NCI-H446 (cell line): ENCODE data around the gene TM9SF2.
A peak's percentile ranks its signal among the peaks of the same experiment; 100 is the strongest.
"Not testable (repeated sequence)": the region's sequence is repeated elsewhere in the genome, so short reads cannot be mapped to it uniquely, and the experiment has no call there.

Source experiments
- DNase-seq, 2 experiments: peaks; one replicate each; lab custom pipeline; 2025; lab: John Stamatoyannopoulos, UW

Gene TM9SF2

DNA sequence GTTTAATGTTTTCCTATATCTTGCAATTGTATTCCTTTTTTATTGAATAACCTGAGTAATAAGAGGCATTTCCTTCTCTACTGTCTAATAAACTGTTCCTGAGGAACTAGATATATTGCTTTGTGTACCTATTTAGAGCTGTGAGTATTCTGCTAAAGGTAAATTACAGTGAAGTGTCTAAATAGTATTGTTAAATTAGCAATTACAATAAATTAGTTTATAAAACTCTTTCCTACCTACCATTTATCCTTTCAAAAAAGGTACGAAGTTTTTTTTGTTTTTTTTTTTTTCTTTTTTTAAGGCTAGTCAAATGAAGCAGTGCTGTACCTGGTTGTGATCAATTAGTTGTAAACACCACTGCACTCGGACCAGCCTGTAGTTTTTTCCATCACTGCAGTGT is 34.8 kb downstream of the TM9SF2 start:
- DNase-seq: no peak

DNA sequence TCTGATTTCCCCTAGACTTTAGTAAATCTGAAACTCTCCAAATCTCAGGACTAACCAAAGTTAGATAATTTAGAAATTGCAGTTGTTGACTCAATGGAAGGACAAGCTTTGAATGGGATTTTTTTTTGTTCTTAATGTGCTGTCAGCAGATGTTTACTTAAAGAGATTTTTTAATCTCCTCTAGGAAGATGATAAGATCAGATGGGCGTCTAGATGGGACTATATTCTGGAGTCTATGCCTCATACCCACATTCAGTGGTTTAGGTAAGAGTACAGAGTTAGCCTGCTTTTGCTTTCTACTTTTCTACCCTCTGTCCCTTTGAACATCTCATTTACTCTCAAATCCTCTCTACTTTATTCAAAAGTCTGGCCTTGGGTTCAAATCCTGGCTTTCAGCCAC is 39.3 kb downstream of the TM9SF2 start:
- no peak for DNase-seq

DNA sequence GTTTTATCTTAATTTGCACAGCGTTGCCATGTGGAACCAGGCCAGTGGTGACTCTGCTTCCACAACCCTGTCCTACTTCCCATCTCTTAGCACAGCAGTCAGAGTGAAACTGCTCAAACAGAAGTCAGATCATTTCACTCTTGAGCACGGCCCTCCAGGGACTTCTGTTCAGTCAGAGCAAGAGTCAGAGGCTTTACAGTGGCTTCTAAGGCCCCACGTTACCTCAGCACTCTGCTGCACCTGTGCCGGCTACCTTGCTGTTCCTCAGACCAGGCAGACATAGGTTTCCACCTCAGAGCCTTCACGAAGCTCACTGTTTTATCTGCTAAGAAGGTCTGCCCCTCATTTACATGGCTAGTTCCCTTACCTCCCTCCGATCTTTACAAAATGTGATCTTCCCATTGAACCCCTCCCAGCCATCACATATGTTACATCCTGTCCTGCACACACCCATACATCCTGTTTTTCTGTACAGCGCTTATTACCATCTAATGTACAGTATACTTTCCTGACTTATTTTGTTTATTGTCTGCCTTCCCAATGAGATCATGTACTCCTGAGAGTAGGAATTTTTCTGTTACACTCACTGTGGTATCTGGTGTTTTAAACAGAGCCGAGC is 41.6 kb downstream of the TM9SF2 start:
- DNase-seq: no peak

DNA sequence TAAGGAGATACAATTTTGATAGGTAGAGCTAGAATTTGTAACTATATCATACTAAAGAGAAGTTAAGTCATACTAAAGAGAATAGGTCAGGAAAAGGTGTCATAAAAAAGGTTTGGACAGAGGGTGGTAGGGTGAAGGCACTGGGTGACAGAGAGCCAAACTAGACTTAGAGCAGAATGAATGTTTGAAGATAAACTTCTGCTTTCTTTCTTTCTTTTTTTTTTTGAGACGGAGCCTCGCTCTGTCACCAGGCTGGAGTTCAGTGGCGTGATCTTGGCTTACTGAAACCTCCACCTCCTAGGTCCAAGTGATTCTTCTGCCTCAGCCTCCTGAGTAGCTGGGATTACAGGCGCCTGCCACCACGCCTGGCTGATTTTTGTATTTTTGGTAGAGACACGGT is 44.1 kb downstream of the TM9SF2 start:
- no peak for DNase-seq

DNA sequence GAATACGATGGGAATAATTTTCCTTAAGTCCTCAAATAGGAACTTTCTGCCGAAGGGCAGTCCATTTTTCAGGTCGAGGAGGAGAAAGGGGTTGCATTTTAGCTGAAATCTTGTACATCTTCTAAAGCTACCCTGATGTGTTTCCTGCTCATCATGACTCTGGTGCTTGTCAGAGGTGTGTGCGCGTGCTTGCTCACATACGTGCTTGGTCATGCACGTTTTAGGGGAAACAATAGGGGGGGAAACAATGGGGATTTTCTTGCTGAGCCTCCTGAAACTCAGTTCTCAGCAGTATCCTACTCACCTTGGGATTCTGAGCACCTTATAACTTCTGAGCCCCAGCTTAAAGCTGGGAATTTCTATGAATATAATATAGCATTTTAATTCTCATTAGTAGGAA is 44.7 kb downstream of the TM9SF2 start:
- no peak for DNase-seq

DNA sequence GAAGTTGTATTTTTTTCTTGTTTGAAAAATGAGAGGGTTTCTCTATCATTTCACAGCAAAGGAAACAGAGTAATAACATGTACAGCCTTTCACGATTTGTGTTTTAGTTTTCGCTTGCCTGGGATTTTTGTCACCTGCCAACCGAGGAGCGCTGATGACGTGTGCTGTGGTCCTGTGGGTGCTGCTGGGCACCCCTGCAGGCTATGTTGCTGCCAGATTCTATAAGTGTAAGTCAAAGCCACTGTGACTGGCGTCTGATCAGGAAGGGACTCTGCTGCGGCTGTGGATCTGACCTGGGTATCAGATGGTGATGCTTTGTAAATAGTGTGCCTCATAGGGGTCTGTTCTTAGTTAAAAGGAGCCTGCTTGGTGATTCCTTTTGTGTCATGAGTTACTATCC is 45.6 kb downstream of the TM9SF2 start:
- no peak for DNase-seq

DNA sequence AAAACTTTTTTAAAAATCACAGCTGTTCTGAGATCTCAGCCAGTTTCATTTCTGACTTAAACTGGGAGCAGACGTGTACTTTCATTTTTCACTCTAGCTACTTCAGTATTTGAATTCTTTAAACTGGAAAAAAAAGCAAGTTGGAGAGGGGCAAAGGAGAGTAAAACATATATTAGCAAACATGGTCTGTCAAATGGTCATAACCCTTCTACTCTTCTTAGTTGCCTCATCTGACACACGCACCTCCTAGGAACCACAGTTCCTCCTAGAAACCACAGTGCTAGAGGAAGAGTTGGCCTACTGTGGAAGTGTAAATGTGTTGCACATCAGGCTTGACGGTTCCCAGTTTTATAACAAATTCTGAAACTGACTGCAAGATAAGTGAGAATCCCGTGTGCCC is 47.2 kb downstream of the TM9SF2 start:
- no peak for DNase-seq

DNA sequence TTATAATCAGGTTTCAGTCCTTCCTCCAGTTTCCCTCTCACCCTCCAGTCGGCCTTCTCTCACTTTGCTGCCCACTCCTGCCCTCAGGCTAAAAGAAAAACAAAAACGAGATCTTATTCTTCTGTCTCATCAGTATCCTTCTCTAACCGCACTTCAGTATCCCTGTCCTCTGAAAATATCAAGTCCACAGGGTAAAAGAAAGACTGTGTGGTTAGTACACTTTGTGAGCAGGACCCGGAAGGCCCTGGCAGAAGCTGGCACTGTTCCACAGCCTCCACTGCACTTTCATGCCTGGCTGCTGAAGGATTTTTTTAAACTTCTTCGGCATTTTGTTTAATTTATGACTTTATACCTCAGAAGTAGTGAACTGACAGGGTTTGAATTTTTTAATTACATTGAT is 51.8 kb downstream of the TM9SF2 start:
- no peak for DNase-seq

DNA sequence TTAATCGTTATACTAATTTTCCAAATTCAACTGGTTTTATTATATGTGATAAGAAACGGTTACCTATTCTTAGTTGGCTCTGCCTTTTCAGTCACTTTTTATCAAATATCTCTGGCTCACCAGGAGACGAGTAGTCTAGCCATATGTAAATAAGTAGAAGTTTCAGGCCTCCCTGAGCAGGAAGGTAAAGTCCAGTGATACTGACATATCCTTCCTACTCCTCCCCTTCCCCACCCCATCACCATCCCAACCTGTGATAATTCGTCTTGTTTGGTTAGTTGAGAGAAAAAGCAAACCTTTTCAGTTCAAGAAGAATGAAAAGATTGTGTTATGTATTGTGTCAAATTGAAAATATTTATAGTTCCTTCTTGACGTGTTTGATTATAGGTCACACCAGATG is 53.9 kb downstream of the TM9SF2 start:
- DNase-seq: no peak

DNA sequence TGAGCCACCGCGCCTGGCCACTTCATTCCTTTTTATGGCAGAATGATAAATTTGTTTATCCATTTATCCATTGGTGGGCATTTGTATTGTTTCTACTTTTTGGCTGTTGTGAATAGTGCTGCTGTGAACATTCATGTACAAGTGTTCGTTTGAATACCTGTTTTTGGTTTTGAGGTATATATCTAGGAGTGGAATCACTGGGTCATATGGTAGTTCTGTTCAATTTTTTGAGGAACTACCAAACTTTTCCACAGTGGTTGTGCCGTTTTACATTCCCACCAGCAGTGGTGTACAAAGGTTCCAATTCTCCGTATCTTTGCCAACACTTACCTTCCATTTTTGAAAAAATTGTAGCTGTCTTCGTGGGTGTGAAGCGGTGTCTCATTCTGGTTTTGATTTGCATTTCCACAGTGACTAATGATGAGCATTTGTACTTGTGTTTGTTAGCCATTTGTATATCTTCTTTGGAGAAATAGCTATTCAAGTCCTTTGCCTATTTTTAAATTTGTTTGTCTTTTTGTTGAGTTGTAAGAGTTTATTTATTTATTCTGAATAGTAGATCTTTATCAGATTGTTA is 55.7 kb downstream of the TM9SF2 start:
- no peak for DNase-seq

DNA sequence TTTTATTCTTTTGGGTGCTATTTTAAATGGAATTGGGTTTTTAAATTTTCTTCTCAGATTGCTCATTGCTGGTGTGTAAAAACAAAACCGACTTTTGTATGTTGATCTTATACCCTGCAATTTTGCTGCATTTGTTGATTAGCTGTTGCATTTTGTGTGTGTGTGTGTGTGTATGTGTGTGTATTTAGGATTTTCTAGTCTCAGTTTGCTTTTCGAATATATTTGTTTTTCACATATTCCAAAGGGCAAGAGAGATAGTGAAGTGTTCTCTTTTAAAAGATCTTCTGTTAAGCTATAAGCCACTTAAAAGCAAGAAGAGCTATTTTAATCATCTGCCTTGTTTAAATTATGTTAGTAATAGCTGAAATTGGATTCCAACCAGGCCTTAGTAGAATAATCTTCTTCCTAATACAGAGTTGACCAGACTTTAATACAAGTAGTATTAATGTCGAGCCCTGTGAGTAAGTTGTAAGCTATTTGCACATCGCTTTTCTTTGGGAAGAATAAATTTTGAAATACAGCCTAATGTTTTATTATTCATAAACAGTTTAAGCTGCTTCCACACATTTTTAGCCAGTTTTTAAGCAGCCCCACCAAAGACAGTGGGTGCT is 57.4 kb downstream of the TM9SF2 start:
- no peak for DNase-seq

DNA sequence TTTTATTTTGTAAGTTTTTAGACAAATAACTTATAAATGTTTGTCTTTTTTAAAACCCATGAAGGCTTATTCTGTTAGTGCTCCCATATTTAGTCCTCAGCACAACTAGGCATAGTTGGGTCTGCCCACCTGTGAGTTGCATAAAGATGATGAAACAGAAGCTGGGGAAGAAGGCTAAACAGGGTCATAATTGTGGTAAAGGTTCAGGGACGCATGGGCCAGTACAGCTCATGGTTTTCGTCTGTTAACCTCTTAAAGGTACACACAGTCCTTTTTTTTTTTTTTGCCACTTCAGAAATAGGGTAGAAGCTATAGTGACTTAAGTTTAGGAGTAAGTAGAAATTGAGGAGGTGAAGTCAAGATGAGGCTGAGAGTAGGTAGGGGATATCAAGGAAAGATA is 58.3 kb downstream of the TM9SF2 start:
- no peak for DNase-seq

DNA sequence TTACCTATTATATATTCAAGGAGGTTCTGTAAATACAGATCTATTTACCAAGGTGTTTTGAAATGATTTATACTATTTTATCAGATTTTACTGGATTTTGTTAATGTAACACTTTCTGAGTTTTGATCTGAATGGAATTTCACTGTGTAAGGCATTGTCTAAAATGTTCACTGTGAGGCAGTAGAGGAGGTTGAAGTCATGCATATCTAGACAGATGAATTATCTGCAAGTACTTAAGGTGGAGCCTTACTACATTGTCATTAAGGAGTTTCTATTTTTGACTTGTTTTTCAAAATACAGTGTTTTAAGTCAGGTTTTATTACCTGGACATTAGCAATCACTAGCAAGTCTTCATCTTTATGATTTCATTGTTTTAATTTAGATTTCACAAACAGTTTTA is 62.1 kb downstream of the TM9SF2 start:
- DNase-seq: no peak

DNA sequence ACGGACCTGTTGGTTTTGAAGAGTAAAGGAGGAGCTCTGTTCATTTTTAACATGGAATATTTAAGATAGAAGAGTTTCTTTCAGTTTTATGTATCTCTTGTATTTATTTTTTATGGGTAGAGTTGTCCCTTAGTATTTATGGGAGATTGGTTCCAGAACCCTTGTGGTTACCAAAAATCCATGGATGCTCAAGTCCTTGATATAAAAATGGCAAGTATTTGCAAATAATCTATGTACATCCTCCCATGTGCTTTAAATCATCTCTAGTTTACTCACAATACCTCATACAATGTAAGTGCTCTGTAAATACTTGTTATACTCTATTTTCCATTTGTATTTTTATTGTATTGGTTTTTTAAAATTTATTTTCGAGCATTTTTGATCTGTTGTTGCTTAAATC is 63.1 kb downstream of the TM9SF2 start:
- no peak for DNase-seq

DNA sequence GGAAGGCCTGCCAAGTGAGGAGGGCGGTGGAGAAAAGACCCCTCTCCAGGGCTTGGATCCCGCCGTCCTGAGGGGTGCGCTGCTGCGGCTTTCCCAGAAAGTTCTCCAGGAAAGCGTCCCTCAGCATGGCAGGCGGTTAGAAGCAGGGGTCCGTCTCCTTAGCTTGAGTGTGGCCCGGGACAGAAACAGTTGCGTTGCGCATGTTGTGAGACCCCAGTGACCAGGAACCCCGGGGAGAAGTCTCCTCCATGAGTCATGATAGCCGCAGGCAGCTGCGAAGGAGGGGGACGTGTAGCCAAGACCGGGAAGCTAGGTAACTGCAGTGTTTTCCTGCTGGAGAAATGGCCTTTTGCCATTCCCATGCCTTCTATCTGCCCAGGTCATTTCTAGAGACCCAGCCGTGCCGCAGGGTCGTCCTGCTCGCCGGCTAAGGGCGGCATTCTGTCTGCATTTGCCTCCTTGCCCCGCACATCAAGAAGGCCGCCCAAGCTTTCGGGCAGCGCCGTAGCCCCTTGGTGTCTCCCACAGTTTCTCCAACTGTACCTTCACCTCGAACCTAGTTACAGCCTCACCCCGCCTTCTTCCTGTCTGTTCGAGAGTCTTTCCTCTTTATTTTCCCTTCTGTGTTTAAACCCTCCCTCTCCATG is 64.3 kb downstream of the TM9SF2 start:
- DNase-seq: no peak

DNA sequence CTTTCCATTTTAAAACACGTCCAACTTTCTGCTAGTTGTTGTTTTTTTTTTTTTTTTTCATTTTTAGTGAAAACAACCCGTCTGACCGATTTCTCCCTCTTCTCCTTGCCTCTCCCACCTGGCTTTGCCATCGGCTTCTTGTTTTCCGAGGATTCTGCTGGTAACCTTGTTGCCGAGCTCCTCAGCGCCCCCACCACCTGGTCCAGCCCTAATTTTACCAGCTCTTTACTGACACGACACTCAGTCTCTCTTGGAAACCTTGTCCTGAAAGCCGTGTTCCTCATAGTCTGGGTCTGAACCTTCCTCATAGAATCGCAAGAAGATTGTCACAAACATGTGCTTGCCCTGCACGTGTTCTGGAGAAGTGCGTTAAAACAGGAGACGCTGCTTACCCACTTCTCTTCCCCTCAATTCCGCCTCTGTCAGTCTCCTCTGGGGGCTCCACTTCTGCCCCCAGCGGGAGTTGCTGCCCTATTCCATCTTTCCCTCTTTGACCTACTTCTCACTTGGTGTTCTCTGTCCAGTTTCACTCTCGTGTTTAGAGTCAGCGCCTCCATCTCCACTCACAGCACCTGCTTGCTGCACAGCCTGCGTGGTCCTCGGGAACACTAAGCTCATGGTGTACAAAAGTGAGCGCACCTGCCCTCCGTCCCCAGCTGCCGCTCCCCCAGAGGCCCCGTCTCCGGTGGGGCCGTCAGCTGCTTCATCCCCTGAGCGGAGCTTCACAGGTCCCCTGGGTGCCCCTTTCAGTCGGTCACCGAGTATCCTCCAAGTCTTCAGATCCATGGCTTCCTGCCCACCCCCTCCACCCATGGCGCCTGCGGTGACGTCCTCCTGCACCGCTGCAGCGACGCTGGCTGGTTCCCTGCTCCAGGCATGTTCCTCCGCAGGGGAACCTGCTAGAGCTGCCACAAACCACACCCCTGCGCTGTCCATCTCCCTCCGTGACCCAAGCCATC is 65.1 kb downstream of the TM9SF2 start:
- no peak for DNase-seq

DNA sequence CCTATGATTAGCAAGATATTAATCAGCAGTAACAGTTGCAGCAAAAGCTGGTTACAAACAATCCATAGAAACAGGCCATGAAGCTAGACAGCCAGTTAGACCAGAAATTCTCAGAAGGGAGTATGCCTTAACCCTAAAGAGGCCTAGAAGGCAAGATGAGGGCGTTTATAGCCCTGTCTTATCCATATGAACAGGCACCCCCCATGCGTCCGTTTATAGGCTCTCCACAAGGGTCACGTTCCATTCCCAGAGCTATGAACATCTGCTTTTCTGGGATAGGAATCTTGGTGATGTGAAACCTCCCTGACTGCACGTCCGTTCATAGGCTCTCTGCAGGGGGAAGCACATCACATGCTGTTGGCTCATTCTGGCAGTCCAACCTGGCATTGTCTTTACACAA is 67.6 kb downstream of the TM9SF2 start:
- DNase-seq: not testable (repeated sequence)

DNA sequence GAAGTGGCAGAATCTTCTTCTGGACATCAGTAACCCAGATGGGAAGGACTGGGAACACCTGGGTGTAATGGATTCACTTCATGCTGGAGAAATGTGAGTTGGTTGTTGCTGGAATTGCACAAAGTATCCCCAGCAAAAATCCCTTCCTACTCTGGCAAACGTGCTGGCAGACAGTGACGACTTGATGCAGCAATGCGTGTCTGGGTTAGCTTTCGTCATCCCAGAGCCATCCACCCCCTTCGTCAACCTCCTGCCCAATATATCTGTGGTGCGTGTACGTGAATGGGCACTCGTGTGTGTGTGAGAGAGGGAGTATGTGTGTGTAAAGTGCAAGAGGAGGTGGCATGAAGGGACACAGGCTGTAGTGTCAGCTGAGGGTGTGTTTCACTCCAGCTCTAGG is 70.9 kb downstream of the TM9SF2 start:
- DNase-seq: no peak

DNA sequence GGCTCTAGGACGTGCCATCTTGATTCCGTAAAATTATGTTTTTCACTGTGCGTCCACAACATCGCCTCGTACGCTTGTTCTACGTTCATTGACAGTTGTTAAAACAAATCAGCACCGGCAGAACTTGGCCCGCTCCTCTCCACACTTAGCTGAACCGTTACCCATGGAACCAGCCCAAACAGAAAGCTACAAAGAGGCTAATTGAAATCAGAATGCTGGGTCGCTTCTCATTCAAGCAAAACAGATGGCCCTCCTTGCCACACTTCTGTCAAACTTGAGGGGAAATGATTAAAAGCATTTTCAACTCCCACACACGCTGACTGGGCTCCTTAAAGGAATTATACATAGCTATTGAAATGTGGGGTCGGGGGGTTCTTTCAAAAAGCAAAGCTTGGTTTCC is 71.6 kb downstream of the TM9SF2 start:
- DNase-seq: peak; percentile 4 to 51

DNA sequence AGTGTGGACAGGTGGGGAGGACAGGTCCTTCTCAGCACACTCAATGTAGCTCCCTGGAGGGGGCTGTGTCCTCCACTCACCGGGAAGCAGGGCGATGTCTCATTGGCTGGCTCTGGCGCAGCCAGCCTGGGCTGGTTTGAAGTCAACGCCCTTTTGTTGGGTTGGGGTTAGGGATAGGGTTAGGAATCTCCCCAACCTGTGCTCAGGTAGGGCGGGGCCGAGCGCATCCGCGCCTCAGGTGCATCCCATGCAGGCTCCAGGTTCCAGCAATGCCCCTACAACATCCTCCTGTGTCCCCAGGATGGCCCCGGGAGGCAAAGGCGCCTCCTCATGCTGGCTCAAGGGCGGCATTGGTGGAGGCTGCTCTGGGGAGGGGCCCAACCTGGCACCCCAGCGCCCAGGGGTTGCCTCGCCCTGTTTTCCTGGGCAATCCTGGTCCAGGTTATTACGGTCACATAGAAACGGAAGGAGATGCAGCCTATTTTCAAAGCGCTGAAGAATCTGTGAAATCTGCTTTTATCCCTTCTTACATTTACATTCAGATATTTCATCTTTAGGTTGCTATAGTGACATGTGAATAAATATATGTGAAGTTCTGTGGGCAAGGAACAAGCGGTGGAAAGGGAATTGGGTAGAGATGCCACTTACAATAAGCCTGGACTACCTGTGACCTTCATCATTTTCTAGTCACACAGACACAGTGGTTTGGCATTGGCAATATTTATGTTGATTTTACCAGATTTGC is 74.3 kb downstream of the TM9SF2 start:
- no peak for DNase-seq
